OCI-LY7 (cell line): ENCODE measurements around the gene IL15RA. TPM values are rescaled to one million over a fixed set of nuclear protein-coding genes. Genes with fewer than 3 reads are reported as not detected.
"Not testable (repeated sequence)": the region's sequence is repeated elsewhere in the genome, so short reads cannot be mapped to it uniquely, and the experiment has no call there.

ENCODE experiments used
- BruUV-seq: library from RNA; stranded (reverse); fragments of 400-500 nt; replicated peaks from 2 replicates; lab custom pipeline; 2021; lab: Mats Ljungman, UMichigan
- CTCF ChIA-PET: fragments of 300-600 bp; sonication (Branson Sonifier 250); formaldehyde crosslinking; loops from one replicate; lab custom pipeline; 2022; ENCODE audit warnings: antibody characterized with exemption; ENCODE audit not compliant: unreplicated experiment; lab: Charles Lee
- POLR2A ChIA-PET: fragments of 300-600 bp; sonication (Branson Sonifier 250); formaldehyde crosslinking; loops from one replicate; lab custom pipeline; 2022; ENCODE audit warnings: antibody characterized with exemption; lab: Charles Lee
- DNase-seq: peaks from one replicate; pipeline ENCODE4 v3.0.0-alpha.2; 2015; ENCODE audit warnings: low spot score
- H2AFZ ChIP-seq: fragments of 200-600 bp; sonication (generic), shearing (Covaris generic); 2 replicates; pipeline ENCODE4 v1.6.1; 2014; ENCODE audit warnings: mild to moderate bottlenecking, antibody characterized with exemption, low read length, moderate library complexity
- H3K27ac ChIP-seq: fragments of 200-600 bp; sonication (generic); 2 replicates; pipeline ENCODE4 v1.5.1; 2014; ENCODE audit warnings: mixed run types, low read depth, mild to moderate bottlenecking, moderate library complexity, low read length, inconsistent platforms; ENCODE audit not compliant: poor library complexity, severe bottlenecking
- H3K36me3 ChIP-seq: fragments of 200-600 bp; sonication (generic); 2 replicates; pipeline ENCODE4 v1.6.1; 2014; ENCODE audit warnings: mild to moderate bottlenecking, antibody characterized with exemption, low read length, moderate library complexity, mixed read lengths; ENCODE audit not compliant: insufficient read depth
- H3K4me1 ChIP-seq: fragments of 200-600 bp; sonication (generic); 2 replicates; pipeline ENCODE4 v1.5.1; 2014; ENCODE audit warnings: mild to moderate bottlenecking, low read length; ENCODE audit not compliant: insufficient read depth, poor library complexity, severe bottlenecking
- H3K4me2 ChIP-seq: fragments of 200-600 bp; sonication (generic); 2 replicates; pipeline ENCODE4 v1.6.1; 2014; ENCODE audit warnings: mild to moderate bottlenecking, low read length
- H3K4me3 ChIP-seq: fragments of 200-600 bp; sonication (generic); 2 replicates; pipeline ENCODE4 v1.5.1; 2014; ENCODE audit warnings: mild to moderate bottlenecking, low read depth, low read length; ENCODE audit not compliant: poor library complexity, severe bottlenecking
- H3K79me2 ChIP-seq: fragments of 200-600 bp; sonication (generic); 2 replicates; pipeline ENCODE4 v1.6.1; 2016; ENCODE audit warnings: low read depth, mild to moderate bottlenecking, low read length, moderate library complexity, mixed read lengths; ENCODE audit not compliant: insufficient read depth
- H3K9me2 ChIP-seq: fragments of 200-600 bp; sonication (generic); 2 replicates; pipeline ENCODE4 v1.6.1; 2016; ENCODE audit warnings: mild to moderate bottlenecking, low read length, mixed read lengths; ENCODE audit not compliant: insufficient read depth
- H3K9me3 ChIP-seq: fragments of 200-600 bp; sonication (generic); 2 replicates; pipeline ENCODE4 v1.6.1; 2014; ENCODE audit warnings: mild to moderate bottlenecking, mixed run types, low read length, mixed read lengths
- H4K20me1 ChIP-seq: fragments of 200-600 bp; sonication (generic); 2 replicates; pipeline ENCODE4 v1.6.1; 2014; ENCODE audit warnings: mild to moderate bottlenecking, antibody characterized with exemption, low read length, moderate library complexity, mixed read lengths; ENCODE audit not compliant: insufficient read depth
- EZH2phosphoT487 ChIP-seq: fragments of 200-600 bp; sonication (generic); IDR thresholded peaks from 2 replicates; pipeline ENCODE4 v1.6.1; 2018; ENCODE audit warnings: low read depth, borderline replicate concordance, mild to moderate bottlenecking, mixed run types, antibody characterized with exemption, low read length, moderate library complexity, mixed read lengths
- intact Hi-C: fragments of 100-400 bp; cut with micrococcal nuclease; formaldehyde crosslinking; loops from one replicate; pipeline ENCODE4 v1.10.0; 2022; ENCODE audit not compliant: unreplicated experiment
- total RNA-seq, 2 experiments: library from RNA; depleted of rRNA in 1 of 2; stranded (reverse); fragments of >200 nt in 1 of 2; shearing (Covaris generic) in 1 of 2; gene quantifications; 2 replicates each; pipeline ENCODE4 v1.2.3, GENCODE V29; 2014 to 2022
- TF ChIP-seq, protein P1 (sequence below): fragments of 200-600 bp; sonication (generic); conservative IDR thresholded peaks from 2 replicates; pipeline ENCODE4 v1.5.1; 2014; ENCODE audit warnings: mild to moderate bottlenecking, antibody characterized with exemption, low read length, moderate library complexity, mixed read lengths

IL15RA gene
- total RNA-seq, 2 experiments from 2014 or later = 5.9 to 14.5 TPM

DNA sequence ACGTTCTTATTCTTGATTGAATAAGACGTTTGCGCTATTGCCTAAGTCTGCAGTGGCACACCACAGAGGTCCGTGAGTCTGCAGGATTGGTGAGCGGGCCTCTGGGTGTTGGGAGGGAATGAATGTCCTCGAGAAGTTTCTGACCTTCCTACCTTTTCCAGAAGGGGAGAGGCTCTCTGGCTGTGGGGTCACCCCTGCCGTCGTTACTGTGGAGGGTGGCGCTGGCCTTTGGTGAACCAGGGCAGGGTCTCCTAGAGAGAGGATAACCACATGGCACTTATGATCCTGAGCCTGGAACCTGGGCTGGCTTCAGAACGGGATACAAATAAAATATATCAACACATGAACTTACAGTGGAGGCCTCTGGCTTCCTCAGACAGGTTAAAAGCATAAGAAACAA lies 13.8 kb downstream of the IL15RA start:
- ChIA-PET POLR2A (no interaction called here), CTCF (no interaction called here)
- intact Hi-C loops = no loop called here
- no peaks in the 10 kb centered on the region for H4K20me1 ChIP-seq
- no peaks in the 10 kb centered on the region for H3K4me1 ChIP-seq
- DNase-seq = no peak
- no peaks in the 10 kb centered on the region for H3K36me3 ChIP-seq
- no TSS peak for BruUV-seq
- TF ChIP-seq, protein P1, sequence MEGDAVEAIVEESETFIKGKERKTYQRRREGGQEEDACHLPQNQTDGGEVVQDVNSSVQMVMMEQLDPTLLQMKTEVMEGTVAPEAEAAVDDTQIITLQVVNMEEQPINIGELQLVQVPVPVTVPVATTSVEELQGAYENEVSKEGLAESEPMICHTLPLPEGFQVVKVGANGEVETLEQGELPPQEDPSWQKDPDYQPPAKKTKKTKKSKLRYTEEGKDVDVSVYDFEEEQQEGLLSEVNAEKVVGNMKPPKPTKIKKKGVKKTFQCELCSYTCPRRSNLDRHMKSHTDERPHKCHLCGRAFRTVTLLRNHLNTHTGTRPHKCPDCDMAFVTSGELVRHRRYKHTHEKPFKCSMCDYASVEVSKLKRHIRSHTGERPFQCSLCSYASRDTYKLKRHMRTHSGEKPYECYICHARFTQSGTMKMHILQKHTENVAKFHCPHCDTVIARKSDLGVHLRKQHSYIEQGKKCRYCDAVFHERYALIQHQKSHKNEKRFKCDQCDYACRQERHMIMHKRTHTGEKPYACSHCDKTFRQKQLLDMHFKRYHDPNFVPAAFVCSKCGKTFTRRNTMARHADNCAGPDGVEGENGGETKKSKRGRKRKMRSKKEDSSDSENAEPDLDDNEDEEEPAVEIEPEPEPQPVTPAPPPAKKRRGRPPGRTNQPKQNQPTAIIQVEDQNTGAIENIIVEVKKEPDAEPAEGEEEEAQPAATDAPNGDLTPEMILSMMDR = no peak
- TF ChIP-seq EZH2phosphoT487 = no peak
- no peak overlapping the region for H3K27ac ChIP-seq
- no peaks in the 10 kb centered on the region for H3K9me3 ChIP-seq
- no peak overlapping the region for H2AFZ ChIP-seq
- no peaks in the 10 kb centered on the region for H3K79me2 ChIP-seq
- H3K9me2 ChIP-seq = no peaks in the 10 kb centered on the region
- no peak overlapping the region for H3K4me2 ChIP-seq
- no peak overlapping the region for H3K4me3 ChIP-seq

DNA sequence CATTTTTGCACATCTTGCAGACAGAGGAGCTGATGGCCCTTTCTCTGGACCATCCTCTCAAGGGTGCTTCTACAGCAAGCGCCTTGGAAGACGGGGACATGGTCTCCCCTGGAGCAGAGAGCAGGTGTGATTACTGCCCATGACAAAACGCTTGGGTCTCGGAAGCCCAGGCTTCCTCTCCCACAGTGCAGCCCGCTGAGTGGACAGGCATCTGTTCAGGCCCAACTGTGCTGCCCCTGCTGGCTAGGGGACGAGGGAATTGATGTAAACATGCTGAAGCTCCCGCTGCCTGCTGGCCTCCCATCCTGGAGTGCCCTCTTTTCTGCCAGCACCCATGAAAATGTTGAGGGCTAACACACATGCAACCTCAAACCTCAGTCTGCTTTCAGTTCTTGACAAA lies 14.3 kb downstream of the IL15RA start:
- intact Hi-C loops = no loop called here
- POLR2A ChIA-PET = interaction anchor here (0.6 kb wide), 1 partner anchor 13 kb away, joined by 3 read pairs; no protein-coding TSS in a partner anchor
- no peaks in the 10 kb centered on the region for H4K20me1 ChIP-seq
- no peaks in the 10 kb centered on the region for H3K4me1 ChIP-seq
- no peaks in the 10 kb centered on the region for H3K36me3 ChIP-seq
- DNase-seq = no peak
- H3K9me3 ChIP-seq = no peaks in the 10 kb centered on the region
- no TSS peak for BruUV-seq
- no peak for TF ChIP-seq EZH2phosphoT487
- TF ChIP-seq, protein P1 = no peak
- no peak overlapping the region for H3K27ac ChIP-seq
- no peak overlapping the region for H3K4me2 ChIP-seq
- no peaks in the 10 kb centered on the region for H3K9me2 ChIP-seq
- no peaks in the 10 kb centered on the region for H3K79me2 ChIP-seq
- CTCF ChIA-PET = no interaction called here
- H3K4me3 ChIP-seq = no peak overlapping the region
- H2AFZ ChIP-seq = no peak overlapping the region

- DNase-seq, H3K27ac ChIP-seq, H2AFZ ChIP-seq, intact Hi-C loops, H3K4me1 ChIP-seq, H3K9me3 ChIP-seq, H3K4me3 ChIP-seq, CTCF ChIA-PET, H3K4me2 ChIP-seq, H3K36me3 ChIP-seq, H4K20me1 ChIP-seq, H3K9me2 ChIP-seq, H3K79me2 ChIP-seq, BruUV-seq: not testable (repeated sequence)
- POLR2A ChIA-PET = interaction anchor here (0.6 kb wide), 1 partner anchor 13 kb away, joined by 3 read pairs; no protein-coding TSS in a partner anchor
These were observed 14.9 kb downstream of the IL15RA start for GRCh38 chr10:5962358-5962940.
